GM18861 (cell line): ENCODE data around the gene OPA1.

Source experiments
- ATAC-seq: cut with Tn5 transposase; IDR thresholded peaks from one replicate; pipeline ENCODE4 v1.9.1; 2021; ENCODE audit not compliant: unreplicated experiment

The OPA1 gene

GRCh38 chr3:193702967-193703366 lies 110.0 kb downstream of the OPA1 start:
- no peak for ATAC-seq

- ATAC-seq: no peak
Measured at GRCh38 chr3:193704431-193704830, 111.4 kb downstream of the OPA1 start.

- no peak for ATAC-seq
Measured at GRCh38 chr3:193708270-193708669, 115.3 kb downstream of the OPA1 start.

GRCh38 chr3:193710286-193711165 lies 117.5 kb downstream of the OPA1 start:
- no peak for ATAC-seq

- no peak for ATAC-seq
Measured at GRCh38 chr3:193711166-193711485, 118.1 kb downstream of the OPA1 start.

- no peak for ATAC-seq
Measured at GRCh38 chr3:193711523-193711963, 118.5 kb downstream of the OPA1 start.

GRCh38 chr3:193711964-193712598 lies 119.1 kb downstream of the OPA1 start:
- ATAC-seq: no peak

GRCh38 chr3:193712938-193713337 lies 119.9 kb downstream of the OPA1 start:
- ATAC-seq: no peak

- no peak for ATAC-seq
Measured at GRCh38 chr3:193714523-193715137, 121.6 kb downstream of the OPA1 start.

- no peak for ATAC-seq
Measured at GRCh38 chr3:193716150-193716549, 123.1 kb downstream of the OPA1 start.

- ATAC-seq: no peak
Measured at GRCh38 chr3:193719735-193720134, 126.7 kb downstream of the OPA1 start.

- ATAC-seq: no peak
Measured at GRCh38 chr3:193720169-193720568, 127.2 kb downstream of the OPA1 start.

GRCh38 chr3:193722566-193722965 lies 129.6 kb downstream of the OPA1 start:
- ATAC-seq: no peak

GRCh38 chr3:193727089-193727488 lies 134.1 kb downstream of the OPA1 start:
- no peak for ATAC-seq

GRCh38 chr3:193728429-193729087 lies 135.6 kb downstream of the OPA1 start:
- no peak for ATAC-seq

GRCh38 chr3:193729088-193729465 lies 136.1 kb downstream of the OPA1 start:
- no peak for ATAC-seq

- ATAC-seq: no peak
Measured at GRCh38 chr3:193729601-193730000, 136.6 kb downstream of the OPA1 start.

GRCh38 chr3:193730511-193730910 lies 137.5 kb downstream of the OPA1 start:
- no peak for ATAC-seq

- ATAC-seq: no peak
Measured at GRCh38 chr3:193730976-193731375, 138.0 kb downstream of the OPA1 start.

GRCh38 chr3:193731656-193732055 lies 138.6 kb downstream of the OPA1 start:
- no peak for ATAC-seq

GRCh38 chr3:193732391-193732790 lies 139.4 kb downstream of the OPA1 start:
- ATAC-seq: no peak

- ATAC-seq: no peak
Measured at GRCh38 chr3:193732827-193733226, 139.8 kb downstream of the OPA1 start.
